Activated B cell treated with CpG ODN at 0.5 μM for 24 hours (primary cell): ENCODE measurements around the gene CTBP2. TPM values are rescaled to one million over a fixed set of nuclear protein-coding genes. Genes with fewer than 3 reads are reported as not detected.

ENCODE experiments used
- ATAC-seq: fragments of 200-7000 bp; cut with Tn5 transposase; one replicate; pipeline ENCODE4 v1.10.0; 2021; ENCODE audit warnings: low read depth, mild to moderate bottlenecking, moderate library complexity
- CTCF ChIA-PET: fragments of 350-600 bp; sonication (Branson Sonifier 250); formaldehyde crosslinking; loops from one replicate; lab custom pipeline; 2021; ENCODE audit warnings: antibody characterized with exemption; lab: Charles Lee
- POLR2A ChIA-PET: fragments of 350-600 bp; sonication (Branson Sonifier 250); formaldehyde crosslinking; loops from one replicate; lab custom pipeline; 2021; ENCODE audit warnings: antibody characterized with exemption; lab: Charles Lee
- DNase-seq: peaks from one replicate; pipeline ENCODE4 v3.0.0; 2022
- H3K27ac Mint-ChIP-seq: one replicate; pipeline ENCODE4 v1.8.0; 2020; ENCODE audit warnings: mixed read lengths
- H3K27me3 Mint-ChIP-seq: one replicate; pipeline ENCODE4 v1.8.0; 2021; ENCODE audit warnings: mixed read lengths
- H3K36me3 Mint-ChIP-seq: one replicate; pipeline ENCODE4 v1.8.0; 2021; ENCODE audit warnings: low read depth, mixed read lengths
- H3K4me1 Mint-ChIP-seq: one replicate; pipeline ENCODE4 v1.8.0; 2021; ENCODE audit warnings: mixed read lengths
- H3K4me3 Mint-ChIP-seq: one replicate; pipeline ENCODE4 v1.8.0; 2020; ENCODE audit warnings: mild to moderate bottlenecking, mixed read lengths
- H3K9me3 Mint-ChIP-seq: one replicate; pipeline ENCODE4 v1.8.0; 2020; ENCODE audit warnings: mixed read lengths
- intact Hi-C: fragments of 100-400 bp; cut with micrococcal nuclease; formaldehyde crosslinking; loops from one replicate; pipeline ENCODE4 v1.15.1; 2024
- total RNA-seq: library from RNA; stranded (reverse); gene quantifications from 2 replicates; pipeline ENCODE4 v1.2.3, GENCODE V29; 2022
- TF ChIP-seq, protein P1 (sequence below): fragments of 200-600 bp; IDR thresholded peaks from one replicate; pipeline ENCODE4 v1.8.0; 2022; ENCODE audit warnings: antibody characterized with exemption, mild to moderate bottlenecking

Gene CTBP2
- total RNA-seq, 1 donor from 2014 or later, result 0.42 TPM

- H3K36me3 Mint-ChIP-seq, result no peaks in the 10 kb centered on the region
- TF ChIP-seq, protein P1, sequence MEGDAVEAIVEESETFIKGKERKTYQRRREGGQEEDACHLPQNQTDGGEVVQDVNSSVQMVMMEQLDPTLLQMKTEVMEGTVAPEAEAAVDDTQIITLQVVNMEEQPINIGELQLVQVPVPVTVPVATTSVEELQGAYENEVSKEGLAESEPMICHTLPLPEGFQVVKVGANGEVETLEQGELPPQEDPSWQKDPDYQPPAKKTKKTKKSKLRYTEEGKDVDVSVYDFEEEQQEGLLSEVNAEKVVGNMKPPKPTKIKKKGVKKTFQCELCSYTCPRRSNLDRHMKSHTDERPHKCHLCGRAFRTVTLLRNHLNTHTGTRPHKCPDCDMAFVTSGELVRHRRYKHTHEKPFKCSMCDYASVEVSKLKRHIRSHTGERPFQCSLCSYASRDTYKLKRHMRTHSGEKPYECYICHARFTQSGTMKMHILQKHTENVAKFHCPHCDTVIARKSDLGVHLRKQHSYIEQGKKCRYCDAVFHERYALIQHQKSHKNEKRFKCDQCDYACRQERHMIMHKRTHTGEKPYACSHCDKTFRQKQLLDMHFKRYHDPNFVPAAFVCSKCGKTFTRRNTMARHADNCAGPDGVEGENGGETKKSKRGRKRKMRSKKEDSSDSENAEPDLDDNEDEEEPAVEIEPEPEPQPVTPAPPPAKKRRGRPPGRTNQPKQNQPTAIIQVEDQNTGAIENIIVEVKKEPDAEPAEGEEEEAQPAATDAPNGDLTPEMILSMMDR, result no peak
- CTCF ChIA-PET, result no interaction called here
- POLR2A ChIA-PET, result no interaction called here
- peaks cover 6% of the 10 kb centered on the region for H3K27me3 Mint-ChIP-seq
- no peak overlapping the region for H3K27ac Mint-ChIP-seq
- H3K4me1 Mint-ChIP-seq, result no peaks in the 10 kb centered on the region
- H3K9me3 Mint-ChIP-seq, result no peaks in the 10 kb centered on the region
- ATAC-seq, result no peak
- no peak for DNase-seq
- intact Hi-C loops, result no loop called here
- H3K4me3 Mint-ChIP-seq, result no peak overlapping the region
Observed at GRCh38 chr10:125124115-125124487, 36.3 kb downstream of the CTBP2 start.

- H3K36me3 Mint-ChIP-seq, result no peaks in the 10 kb centered on the region
- ATAC-seq (no peak), DNase-seq (no peak)
- H3K4me3 Mint-ChIP-seq, result no peak overlapping the region
- TF ChIP-seq, protein P1, result no peak
- no peaks in the 10 kb centered on the region for H3K9me3 Mint-ChIP-seq
- H3K27me3 Mint-ChIP-seq, result peaks cover 6% of the 10 kb centered on the region
- intact Hi-C loops, result no loop called here
- H3K4me1 Mint-ChIP-seq, result no peaks in the 10 kb centered on the region
- H3K27ac Mint-ChIP-seq, result no peak overlapping the region
- ChIA-PET POLR2A (no interaction called here), CTCF (no interaction called here)
Observed at GRCh38 chr10:125123476-125124114, 36.8 kb downstream of the CTBP2 start.

- CTCF ChIA-PET, result no interaction called here
Observed at GRCh38 chr10:125122566-125122965, 37.8 kb downstream of the CTBP2 start.

GRCh38 chr10:125121003-125121402, 39.4 kb downstream of the CTBP2 start:
- TF ChIP-seq, protein P1, result no peak
- peaks cover 7% of the 10 kb centered on the region for H3K27me3 Mint-ChIP-seq
- ChIA-PET POLR2A (no interaction called here), CTCF (no interaction called here)
- H3K27ac Mint-ChIP-seq, result no peak overlapping the region
- intact Hi-C loops, result no loop called here
- DNase-seq (no peak), ATAC-seq (no peak)
- H3K9me3 Mint-ChIP-seq, result no peaks in the 10 kb centered on the region
- H3K4me3 Mint-ChIP-seq, result no peak overlapping the region
- H3K36me3 Mint-ChIP-seq, result no peaks in the 10 kb centered on the region
- H3K4me1 Mint-ChIP-seq, result no peaks in the 10 kb centered on the region

More at GRCh38 chr10:125122566-125122965, 37.8 kb downstream of the CTBP2 start:
- TF ChIP-seq, protein P1, result no peak
- Mint-ChIP-seq H3K4me3 (no peak overlapping the region), H3K36me3 (no peaks in the 10 kb centered on the region), H3K9me3 (no peaks in the 10 kb centered on the region), H3K27me3 (peaks cover 8% of the 10 kb centered on the region), H3K4me1 (no peaks in the 10 kb centered on the region), H3K27ac (no peak overlapping the region)
- intact Hi-C loops, result no loop called here
- ATAC-seq, result no peak
- DNase-seq, result no peak
- POLR2A ChIA-PET, result no interaction called here

GRCh38 chr10:125120053-125120710, 40.2 kb downstream of the CTBP2 start:
- Mint-ChIP-seq H3K27me3 (peaks cover 7% of the 10 kb centered on the region), H3K9me3 (no peaks in the 10 kb centered on the region), H3K36me3 (no peaks in the 10 kb centered on the region), H3K27ac (no peak overlapping the region), H3K4me1 (no peaks in the 10 kb centered on the region), H3K4me3 (no peak overlapping the region)
- ChIA-PET POLR2A (no interaction called here), CTCF (no interaction called here)
- ATAC-seq, result no peak
- intact Hi-C loops, result no loop called here
- DNase-seq, result no peak
- TF ChIP-seq, protein P1, result no peak
